ENCODE measurements around the gene BPIFB2. TPM values are rescaled to one million over a fixed set of nuclear protein-coding genes. Genes with fewer than 3 reads are reported as not detected.

BPIFB2 gene
- total RNA-seq, 8 experiments from 2014 or later = not detected

- in situ Hi-C loops (cut with MboI; ENCODE audit: low pct_unique_long_range_greater_than_20kb in 2 of 9, low sequenced_read_pairs in 9 of 9, unreplicated experiment in 9 of 9) = loop anchor here in 1 of 9 experiments (25.0 kb wide), 1 partner anchor 150 kb away; no protein-coding TSS in a partner anchor
- Histone ChIP-seq H3K4me1 (replicated peaks in 1 of 2) (peaks cover 9% of the 10 kb centered on the region in 2 donors), H3K27ac (no peak overlapping the region), H3K4me3 (no peak overlapping the region)
- peak in 1 of 8 experiments; percentile 35 for ATAC-seq (replicated peaks in 6 of 8)
- WGBS, 10 experiments = 7 to 51% (median 28%) methylated on average over 2 to 6 of the region's 9 CpGs; no CpG with 5 or more reads in 1 of the 10 experiments
Observed at GRCh38 chr20:33062105-33062824, 54.8 kb downstream of the BPIFB2 start.

DNA sequence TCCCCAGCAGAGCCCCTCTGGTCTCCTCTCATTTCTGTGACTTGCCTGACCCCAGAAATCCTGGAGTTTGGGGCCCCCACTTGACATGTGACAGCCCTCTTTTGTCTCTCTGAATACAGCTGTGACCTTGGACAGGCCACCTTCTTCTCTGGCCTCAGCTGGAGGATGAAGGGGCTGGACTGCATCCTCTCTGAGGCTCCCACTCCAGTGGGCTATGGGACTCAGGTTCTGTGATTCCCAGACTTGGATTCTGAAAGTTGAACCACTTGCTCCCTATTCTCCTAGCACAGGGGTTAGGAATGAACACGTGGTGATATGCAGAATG is 55.3 kb downstream of the BPIFB2 start:
- in situ Hi-C loops (cut with MboI; ENCODE audit: low pct_unique_long_range_greater_than_20kb in 2 of 9, low sequenced_read_pairs in 9 of 9, unreplicated experiment in 9 of 9) = loop anchor here in 1 of 9 experiments (25.0 kb wide), 1 partner anchor 150 kb away; no protein-coding TSS in a partner anchor
- no peak overlapping the region for H3K27ac ChIP-seq
- H3K4me1 ChIP-seq (replicated peaks in 1 of 2) = peaks cover 9% of the 10 kb centered on the region in 2 donors
- ATAC-seq (replicated peaks in 6 of 8) = no peak
- no peak overlapping the region for H3K4me3 ChIP-seq
- 0% methylated on average over 1 of the region's 1 CpG; no CpG with 5 or more reads in 9 of the 10 experiments for WGBS, 10 experiments

DNA sequence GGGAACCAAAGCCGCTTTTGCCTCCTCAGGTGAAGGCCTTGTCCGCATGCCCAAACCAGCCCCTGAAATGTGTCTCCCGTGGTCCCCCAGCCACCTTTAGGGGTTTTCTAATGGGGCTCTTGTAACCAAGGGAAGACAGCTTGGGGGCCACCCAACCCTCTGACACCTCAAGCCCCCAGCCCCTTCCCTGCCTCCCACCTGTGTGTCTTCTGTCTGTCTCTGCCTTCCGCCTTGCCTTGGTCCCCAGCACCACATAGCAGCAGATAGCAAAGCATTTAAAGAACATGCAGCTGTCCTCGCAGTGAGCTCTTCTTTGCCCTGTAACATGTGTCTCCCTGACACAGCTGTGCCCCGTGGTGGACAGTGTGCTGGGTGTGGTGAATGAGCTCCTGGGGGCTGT is 55.8 kb downstream of the BPIFB2 start:
- 0 to 92% (median 38%) methylated on average over 1 to 2 of the region's 6 CpGs; no CpG with 5 or more reads in 6 of the 10 experiments for WGBS, 10 experiments

GRCh38 chr20:33064572-33065287 is 57.2 kb downstream of the BPIFB2 start:
- 40 to 100% (median 94%) methylated on average over 2 to 6 of the region's 11 CpGs; no CpG with 5 or more reads in 6 of the 10 experiments for WGBS, 10 experiments
- ATAC-seq (replicated peaks in 6 of 8) = no peak
- no peak overlapping the region for H3K27ac ChIP-seq
- H3K4me3 ChIP-seq = no peak overlapping the region
- in situ Hi-C loops (cut with MboI; ENCODE audit: low pct_unique_long_range_greater_than_20kb in 2 of 9, low sequenced_read_pairs in 9 of 9, unreplicated experiment in 9 of 9) = loop anchor here in 1 of 9 experiments (25.0 kb wide), 1 partner anchor 152 kb away; no protein-coding TSS in a partner anchor
- peaks cover 9% of the 10 kb centered on the region in 2 donors for H3K4me1 ChIP-seq (replicated peaks in 1 of 2)

More for the DNA sequence above, 55.8 kb downstream of the BPIFB2 start:
- ATAC-seq (replicated peaks in 6 of 8) = no peak
- in situ Hi-C loops (cut with MboI; ENCODE audit: low pct_unique_long_range_greater_than_20kb in 2 of 9, low sequenced_read_pairs in 9 of 9, unreplicated experiment in 9 of 9) = loop anchor here in 1 of 9 experiments (25.0 kb wide), 1 partner anchor 151 kb away; no protein-coding TSS in a partner anchor
- H3K27ac ChIP-seq = no peak overlapping the region
- H3K4me3 ChIP-seq = no peak overlapping the region
- peaks cover 9% of the 10 kb centered on the region in 2 donors for H3K4me1 ChIP-seq (replicated peaks in 1 of 2)

- ATAC-seq (replicated peaks in 6 of 8) = peak in 3 of 8 experiments; percentile 22 to 90 (median 66)
- in situ Hi-C loops (cut with MboI; ENCODE audit: low pct_unique_long_range_greater_than_20kb in 2 of 9, low sequenced_read_pairs in 9 of 9, unreplicated experiment in 9 of 9) = loop anchor here in 1 of 9 experiments (25.0 kb wide), 1 partner anchor 153 kb away; no protein-coding TSS in a partner anchor
- Histone ChIP-seq H3K27ac (no peak overlapping the region), H3K4me1 (replicated peaks in 1 of 2) (peaks cover 9% of the 10 kb centered on the region in 2 donors), H3K4me3 (no peak overlapping the region)
- WGBS, 10 experiments = 0 to 93% (median 67%) methylated on average over 1 to 6 of the region's 9 CpGs; no CpG with 5 or more reads in 6 of the 10 experiments
Observed at GRCh38 chr20:33065785-33066184, 58.3 kb downstream of the BPIFB2 start.

GRCh38 chr20:33067806-33068205 is 60.3 kb downstream of the BPIFB2 start:
- ATAC-seq (replicated peaks in 6 of 8) = no peak
- H3K4me3 ChIP-seq = no peak overlapping the region
- WGBS, 10 experiments = 0 to 100% (median 41%) methylated on average over 1 of the region's 3 CpGs; no CpG with 5 or more reads in 4 of the 10 experiments
- no peak overlapping the region for H3K27ac ChIP-seq
- in situ Hi-C loops (cut with MboI; ENCODE audit: low pct_unique_long_range_greater_than_20kb in 2 of 9, low sequenced_read_pairs in 9 of 9, unreplicated experiment in 9 of 9) = loop anchor here in 1 of 9 experiments (25.0 kb wide), 1 partner anchor 156 kb away; no protein-coding TSS in a partner anchor
- H3K4me1 ChIP-seq (replicated peaks in 1 of 2) = peaks cover 2% of the 10 kb centered on the region in 2 donors

DNA sequence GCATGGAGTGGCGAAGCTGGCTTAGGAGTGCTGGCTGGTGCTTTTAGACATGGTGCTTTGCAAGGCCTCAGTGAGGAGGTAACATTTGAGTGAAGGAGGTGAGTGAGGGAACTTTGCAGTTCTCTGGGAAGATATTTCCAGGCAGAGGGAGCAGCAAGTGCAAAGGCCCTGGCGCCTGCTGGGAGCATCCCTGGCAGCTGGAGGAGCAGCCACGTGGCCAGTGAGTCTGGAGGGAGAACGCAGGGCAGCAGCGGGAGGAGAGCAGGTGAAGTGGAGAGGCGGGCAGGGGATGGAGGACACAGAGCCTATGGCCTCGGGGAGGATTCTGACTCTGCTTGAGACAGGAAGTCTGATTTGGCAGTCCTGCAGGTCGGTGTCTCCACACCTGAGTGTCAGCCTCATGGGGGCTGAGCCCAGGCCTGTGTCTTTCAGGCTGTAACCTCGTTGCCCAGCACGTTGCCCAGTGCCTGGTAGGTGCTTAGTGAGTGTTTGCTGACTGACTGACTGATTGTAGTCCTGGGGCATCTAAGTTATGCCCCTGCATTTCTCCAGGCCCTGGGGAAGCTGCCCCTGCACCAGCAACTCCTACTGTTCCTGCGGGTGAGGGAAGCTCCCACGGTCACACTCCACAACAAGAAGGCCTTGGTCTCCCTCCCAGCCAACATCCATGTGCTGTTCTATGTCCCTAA is 60.9 kb downstream of the BPIFB2 start:
- Histone ChIP-seq H3K27ac (no peak overlapping the region), H3K4me3 (no peak overlapping the region), H3K4me1 (replicated peaks in 1 of 2) (no peaks in the 10 kb centered on the region)
- in situ Hi-C loops (cut with MboI; ENCODE audit: low pct_unique_long_range_greater_than_20kb in 2 of 9, low sequenced_read_pairs in 9 of 9, unreplicated experiment in 9 of 9) = loop anchor here in 1 of 9 experiments (25.0 kb wide), 1 partner anchor 156 kb away; no protein-coding TSS in a partner anchor
- 0 to 100% (median 68%) methylated on average over 1 to 5 of the region's 12 CpGs; no CpG with 5 or more reads in 2 of the 10 experiments for WGBS, 10 experiments
- no peak for ATAC-seq (replicated peaks in 6 of 8)

GRCh38 chr20:33069673-33070072 is 62.2 kb downstream of the BPIFB2 start:
- 0 to 100% (median 36%) methylated on average over 1 to 7 of the region's 9 CpGs; no CpG with 5 or more reads in 4 of the 10 experiments for WGBS, 10 experiments
- H3K4me3 ChIP-seq = no peak overlapping the region
- H3K27ac ChIP-seq = no peak overlapping the region
- in situ Hi-C loops (cut with MboI; ENCODE audit: low pct_unique_long_range_greater_than_20kb in 2 of 9, low sequenced_read_pairs in 9 of 9, unreplicated experiment in 9 of 9) = loop anchor here in 1 of 9 experiments (25.0 kb wide), 1 partner anchor 157 kb away; no protein-coding TSS in a partner anchor
- ATAC-seq (replicated peaks in 6 of 8) = no peak
- H3K4me1 ChIP-seq (replicated peaks in 1 of 2) = no peaks in the 10 kb centered on the region

DNA sequence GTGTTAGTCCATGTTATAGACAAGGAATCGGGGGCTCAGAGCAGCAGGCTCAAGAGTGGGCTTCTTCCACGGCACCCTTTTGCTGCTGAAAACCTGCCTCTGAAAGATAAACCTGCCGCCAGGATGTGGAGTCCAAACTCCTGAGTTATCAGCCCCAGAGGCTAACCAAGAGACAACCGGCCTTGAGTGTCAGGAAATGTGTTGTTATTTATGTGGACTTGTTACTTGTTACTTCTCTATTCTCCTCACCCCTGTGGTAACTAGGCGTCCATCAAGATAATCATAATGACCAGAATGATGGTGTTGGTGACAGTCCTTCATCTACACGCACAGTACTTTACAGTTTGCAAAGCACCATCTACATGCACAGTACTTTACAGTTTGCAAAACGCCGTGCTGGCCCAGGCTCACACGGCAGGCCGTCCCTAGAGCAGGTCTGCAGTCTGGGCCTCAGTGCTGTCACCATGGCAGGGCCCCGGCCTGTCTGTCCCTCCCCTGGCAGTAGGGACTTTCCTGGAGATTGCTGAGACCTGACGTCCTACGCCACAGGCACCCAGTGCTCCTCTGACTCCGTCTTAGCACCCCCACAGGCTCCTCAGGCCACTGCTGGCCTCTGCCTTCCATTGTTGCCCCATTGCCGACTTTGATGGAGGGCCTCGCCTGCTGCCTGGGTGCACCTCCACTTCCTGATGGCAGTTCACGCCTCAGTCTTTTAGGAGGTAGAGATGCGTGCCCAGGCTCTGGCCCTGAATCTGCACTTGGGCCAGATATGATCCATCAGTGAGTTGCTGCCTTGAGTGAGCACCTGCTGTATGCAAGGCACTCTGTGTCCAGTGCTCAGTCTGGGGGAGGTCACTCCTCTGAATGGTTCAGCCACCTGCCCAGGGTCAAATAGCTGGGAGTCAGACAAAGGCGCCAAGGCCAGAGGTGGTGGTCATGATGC is 62.9 kb downstream of the BPIFB2 start:
- 39 to 100% (median 79%) methylated on average over 2 to 8 of the region's 19 CpGs; no CpG with 5 or more reads in 3 of the 10 experiments for WGBS, 10 experiments
- no peaks in the 10 kb centered on the region for H3K4me1 ChIP-seq (replicated peaks in 1 of 2)
- no peak for ATAC-seq (replicated peaks in 6 of 8)
- in situ Hi-C loops (cut with MboI; ENCODE audit: low pct_unique_long_range_greater_than_20kb in 2 of 9, low sequenced_read_pairs in 9 of 9, unreplicated experiment in 9 of 9) = loop anchor here in 1 of 9 experiments (25.0 kb wide), 1 partner anchor 158 kb away; no protein-coding TSS in a partner anchor
- no peak overlapping the region for H3K4me3 ChIP-seq
- no peak overlapping the region for H3K27ac ChIP-seq

- in situ Hi-C loops (cut with MboI; ENCODE audit: low pct_unique_long_range_greater_than_20kb in 2 of 9, low sequenced_read_pairs in 9 of 9, unreplicated experiment in 9 of 9) = loop anchor here in 1 of 9 experiments (25.0 kb wide), 1 partner anchor 159 kb away; no protein-coding TSS in a partner anchor
- ATAC-seq (replicated peaks in 6 of 8) = no peak
- Histone ChIP-seq H3K4me3 (no peak overlapping the region), H3K27ac (no peak overlapping the region), H3K4me1 (replicated peaks in 1 of 2) (no peaks in the 10 kb centered on the region)
- 0 to 82% methylated on average over 1 to 4 of the region's 5 CpGs; no CpG with 5 or more reads in 8 of the 10 experiments for WGBS, 10 experiments
Observed at GRCh38 chr20:33071198-33071597, 63.7 kb downstream of the BPIFB2 start.

GRCh38 chr20:33072362-33072761 is 64.9 kb downstream of the BPIFB2 start:
- WGBS, 10 experiments = 6 to 100% (median 65%) methylated on average over 1 to 3 of the region's 4 CpGs; no CpG with 5 or more reads in 4 of the 10 experiments
- ATAC-seq (replicated peaks in 6 of 8) = no peak
- no peak overlapping the region for H3K27ac ChIP-seq
- no peaks in the 10 kb centered on the region for H3K4me1 ChIP-seq (replicated peaks in 1 of 2)
- no peak overlapping the region for H3K4me3 ChIP-seq
- in situ Hi-C loops (cut with MboI; ENCODE audit: low pct_unique_long_range_greater_than_20kb in 2 of 9, low sequenced_read_pairs in 9 of 9, unreplicated experiment in 9 of 9) = loop anchor here in 1 of 9 experiments (25.0 kb wide), 1 partner anchor 160 kb away; no protein-coding TSS in a partner anchor

Measured in motor neuron (in vitro differentiated cells).